ENCODE data around the gene RTL10.
A peak's percentile ranks its signal among the peaks of the same experiment; 100 is the strongest.

Gene RTL10

GRCh38 chr22:19888131-19888746 is 33.6 kb upstream of the RTL10 start:
- no peak for DNase-seq (ENCODE audit: low spot score)

DNA sequence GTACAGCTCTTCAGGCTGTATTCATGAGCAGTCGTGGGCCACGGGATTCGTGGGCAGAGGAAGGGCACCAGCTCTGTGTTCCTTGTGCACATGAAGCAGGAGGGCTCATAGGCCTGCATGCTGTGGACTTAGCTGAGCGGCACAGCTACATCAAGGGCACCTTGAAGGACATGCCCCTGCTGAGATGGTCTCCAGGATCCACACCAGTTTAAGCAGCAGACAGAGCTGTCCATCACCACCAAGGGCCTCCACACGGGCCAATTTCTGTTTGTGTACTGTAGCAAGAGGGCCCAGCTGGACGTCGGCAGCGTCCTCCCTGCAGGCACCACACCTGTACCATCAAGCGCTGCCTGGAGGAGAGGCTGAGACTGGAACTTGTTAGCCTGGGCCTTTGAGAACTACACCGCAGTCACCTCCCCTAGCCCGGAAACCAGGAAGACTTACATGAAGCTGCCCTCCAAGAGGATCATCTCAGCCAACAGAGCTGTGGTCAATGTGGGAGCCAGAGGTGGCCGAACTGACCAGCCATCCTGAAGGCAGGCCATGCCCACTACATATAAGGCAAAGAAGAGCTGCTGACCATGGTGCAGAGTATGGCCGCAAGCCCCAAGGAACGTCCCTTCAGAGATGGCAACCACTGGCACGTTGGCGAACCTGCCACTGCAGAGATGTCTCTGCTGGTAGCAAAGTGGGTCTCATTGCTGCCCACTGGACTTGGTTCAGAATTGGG is 32.7 kb upstream of the RTL10 start:
- DNase-seq (ENCODE audit: low spot score), result no peak

DNA sequence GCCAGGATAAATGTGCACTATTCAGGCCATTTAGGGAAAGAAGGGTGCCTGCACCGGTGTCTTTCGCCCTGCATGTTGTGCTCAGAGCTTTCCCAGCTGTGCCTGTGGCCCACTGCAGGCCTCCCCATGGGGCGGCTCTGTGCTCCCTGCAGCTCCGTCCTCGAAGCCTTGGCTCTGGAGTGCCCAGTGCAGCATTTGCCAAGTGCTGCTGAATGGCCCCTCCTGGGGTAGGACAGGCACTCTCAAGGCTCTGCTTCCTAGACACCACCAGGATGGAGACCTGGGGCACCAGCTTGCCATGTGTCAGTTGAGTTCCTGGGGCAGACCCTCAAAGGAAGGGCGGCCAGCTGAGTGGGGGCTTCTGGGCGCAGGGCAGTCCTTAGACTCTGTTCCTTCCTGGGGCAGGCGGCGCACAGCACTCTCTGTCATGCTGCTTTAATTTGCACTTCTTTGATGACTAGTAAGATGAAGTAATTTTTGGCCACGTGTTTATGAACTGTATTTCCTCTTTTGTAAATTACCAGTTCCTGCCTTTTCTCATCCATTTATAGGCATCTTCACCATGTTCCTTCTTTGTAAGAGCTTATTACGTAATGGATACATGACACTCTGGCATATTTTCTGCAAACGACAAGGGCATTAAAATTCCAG is 32.1 kb upstream of the RTL10 start:
- DNase-seq (ENCODE audit: low spot score), result no peak

DNA sequence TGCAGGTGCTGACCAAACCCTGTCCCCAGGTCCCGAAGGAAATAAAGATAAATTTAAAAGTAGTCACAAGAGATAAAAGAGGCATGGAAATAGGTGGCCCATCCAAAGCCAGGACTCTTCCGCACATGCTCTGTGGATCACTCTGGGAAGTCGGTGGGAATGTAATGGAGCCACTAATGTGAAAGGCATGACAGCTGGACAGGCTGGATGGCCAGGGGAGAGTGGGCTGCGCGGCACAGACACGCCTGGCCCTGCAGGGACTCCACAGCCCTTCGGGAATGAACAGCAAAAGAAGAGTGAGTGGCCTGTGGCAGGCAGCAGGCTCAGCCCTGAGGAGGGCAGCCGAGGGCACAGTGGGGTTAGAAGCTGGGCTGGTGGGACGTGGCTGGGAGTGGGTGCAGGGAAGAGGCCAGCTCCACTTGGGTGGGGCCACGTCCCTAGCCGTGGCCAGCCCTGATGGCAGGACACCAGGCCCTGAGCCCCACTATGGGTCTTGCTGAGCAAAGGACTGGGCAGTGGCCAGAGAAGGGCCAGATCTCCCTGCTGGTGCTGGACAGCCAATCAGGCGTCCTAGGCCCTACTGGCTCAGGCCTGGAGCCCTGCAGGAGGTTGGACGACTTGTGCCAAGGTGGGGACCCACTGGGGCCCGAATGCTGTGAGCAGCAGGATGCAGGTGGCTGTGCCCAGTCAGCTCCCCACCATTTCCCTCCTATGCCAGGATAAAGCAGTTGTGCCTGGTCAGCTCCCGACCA is 31.3 kb upstream of the RTL10 start:
- DNase-seq (ENCODE audit: low spot score), result no peak

- DNase-seq (ENCODE audit: low spot score), result no peak
These were observed 30.5 kb upstream of the RTL10 start for GRCh38 chr22:19884954-19885751.

DNA sequence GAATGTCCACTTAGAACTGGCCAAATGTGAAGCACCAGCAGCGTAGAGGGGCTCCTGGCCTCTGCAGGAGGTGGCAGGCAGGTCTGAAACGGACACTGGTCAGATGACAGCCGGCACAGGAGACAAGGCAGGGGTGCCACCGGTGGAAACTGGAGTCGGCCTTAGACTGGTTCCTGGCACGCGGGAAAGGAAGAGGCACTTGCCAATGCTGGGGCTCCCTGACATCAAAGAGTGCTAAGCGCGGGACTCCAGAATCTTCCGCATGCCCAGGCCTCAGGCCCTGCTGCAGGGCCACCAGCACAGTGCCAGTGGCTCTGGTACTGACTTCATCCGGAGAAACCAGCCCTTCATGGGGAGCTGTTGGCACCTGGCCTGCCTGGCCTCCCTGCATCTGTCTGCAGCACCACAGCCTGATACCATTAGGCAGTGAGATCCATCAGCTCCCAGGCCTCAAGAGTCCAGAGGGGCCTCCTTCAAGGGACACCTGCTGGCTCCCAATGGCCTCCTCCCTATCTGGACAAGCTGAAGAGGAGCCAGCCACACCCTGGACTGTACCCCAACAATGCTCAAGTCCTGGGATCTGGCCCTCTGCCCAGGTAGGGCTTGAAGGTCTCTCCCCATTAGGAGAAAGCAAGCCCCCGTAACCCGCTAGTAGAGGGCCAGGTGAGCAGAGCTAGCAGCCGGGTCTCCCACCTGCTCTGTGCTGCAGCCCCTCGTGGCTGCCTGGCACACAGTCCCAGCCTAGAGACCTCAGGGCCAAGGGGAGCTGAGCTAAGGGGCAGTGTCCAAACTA is 29.7 kb upstream of the RTL10 start:
- peak; percentile 48 for DNase-seq (ENCODE audit: low spot score)

DNA sequence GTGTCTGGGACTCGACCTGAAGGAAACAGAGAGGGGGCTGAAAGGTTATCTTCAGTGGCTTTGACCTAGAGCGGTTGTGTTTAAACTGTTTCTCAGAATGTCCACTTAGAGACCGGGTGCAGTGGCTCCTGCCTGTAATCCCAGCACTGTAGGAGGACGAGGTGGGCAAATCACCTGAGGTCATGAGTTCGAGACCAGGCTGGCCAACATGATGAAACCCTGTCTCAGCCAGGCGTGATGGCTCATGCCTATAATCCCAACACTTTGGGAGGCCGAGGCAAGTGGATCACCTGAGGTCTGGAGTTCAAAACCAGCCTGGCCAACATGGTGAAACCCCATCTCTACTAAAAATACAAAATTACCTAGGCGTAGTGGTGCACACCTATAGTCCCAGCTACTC is 28.8 kb upstream of the RTL10 start:
- peak; percentile 47 for DNase-seq (ENCODE audit: low spot score)

GRCh38 chr22:19882446-19883381 is 28.0 kb upstream of the RTL10 start:
- peak; percentile 61 for DNase-seq (ENCODE audit: low spot score)

GRCh38 chr22:19880786-19881569 is 26.3 kb upstream of the RTL10 start:
- DNase-seq (ENCODE audit: low spot score), result peak; percentile 83

- DNase-seq (ENCODE audit: low spot score), result peak; percentile 62
These were observed 25.5 kb upstream of the RTL10 start for GRCh38 chr22:19879992-19880785.

- peak; percentile 58 for DNase-seq (ENCODE audit: low spot score)
These were observed 24.9 kb upstream of the RTL10 start for GRCh38 chr22:19879643-19879991.

DNA sequence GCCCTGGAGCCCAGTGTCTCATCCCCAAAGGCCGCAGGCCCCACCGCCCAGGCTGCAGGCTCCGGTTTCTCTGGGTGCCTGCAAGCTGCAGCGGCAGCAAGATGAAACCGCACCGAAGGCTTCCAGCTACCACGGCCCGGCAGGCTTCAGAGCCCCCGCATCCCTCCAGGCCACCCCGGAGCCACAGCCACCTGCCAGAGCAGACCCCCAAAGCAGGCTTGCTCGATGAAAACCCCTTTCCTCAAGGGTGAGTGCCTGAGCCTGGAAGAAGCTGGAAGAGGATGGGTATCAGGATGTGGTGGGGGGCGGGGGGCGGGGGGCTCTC is 24.5 kb upstream of the RTL10 start:
- DNase-seq (ENCODE audit: low spot score), result no peak

DNA sequence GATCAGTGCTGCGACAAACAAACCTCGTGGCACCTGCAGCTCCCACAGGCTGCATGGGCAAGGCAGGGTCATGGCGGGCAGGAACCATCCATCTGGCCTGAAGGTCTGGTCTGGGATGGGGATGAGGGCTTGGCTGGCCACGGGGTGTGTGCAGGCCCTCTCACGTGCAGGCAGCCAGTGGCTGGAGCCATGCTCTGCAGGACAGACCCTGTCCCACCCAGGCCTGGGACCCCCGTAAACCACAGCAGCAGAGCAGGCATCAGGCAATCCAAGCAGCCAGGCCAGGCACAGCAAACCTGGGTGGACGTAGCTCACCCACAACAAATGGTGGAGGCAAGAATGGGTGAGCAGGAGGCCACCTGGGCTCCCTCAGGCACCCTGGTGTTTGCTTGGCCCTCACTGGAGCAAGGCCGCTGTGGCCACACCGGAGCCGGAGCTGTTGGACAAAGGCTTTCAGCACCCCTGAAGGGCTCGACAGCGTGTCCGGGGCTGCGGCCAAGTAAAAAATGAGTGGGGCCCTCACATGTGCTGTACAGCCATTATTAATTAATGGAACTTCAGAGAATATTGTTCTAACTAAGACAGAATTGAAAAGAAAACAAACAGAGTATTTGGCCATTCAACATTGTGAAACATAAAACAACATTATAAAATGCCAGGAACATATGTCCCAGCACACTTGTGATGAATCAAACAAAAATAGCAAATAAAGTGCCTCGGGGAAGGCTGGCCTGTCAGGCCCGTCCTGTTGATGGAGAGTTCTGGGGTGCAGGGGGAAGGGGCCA is 24.0 kb upstream of the RTL10 start:
- no peak for DNase-seq (ENCODE audit: low spot score)

- DNase-seq (ENCODE audit: low spot score), result peak; percentile 59
These were observed 23.1 kb upstream of the RTL10 start for GRCh38 chr22:19877626-19878339.

DNA sequence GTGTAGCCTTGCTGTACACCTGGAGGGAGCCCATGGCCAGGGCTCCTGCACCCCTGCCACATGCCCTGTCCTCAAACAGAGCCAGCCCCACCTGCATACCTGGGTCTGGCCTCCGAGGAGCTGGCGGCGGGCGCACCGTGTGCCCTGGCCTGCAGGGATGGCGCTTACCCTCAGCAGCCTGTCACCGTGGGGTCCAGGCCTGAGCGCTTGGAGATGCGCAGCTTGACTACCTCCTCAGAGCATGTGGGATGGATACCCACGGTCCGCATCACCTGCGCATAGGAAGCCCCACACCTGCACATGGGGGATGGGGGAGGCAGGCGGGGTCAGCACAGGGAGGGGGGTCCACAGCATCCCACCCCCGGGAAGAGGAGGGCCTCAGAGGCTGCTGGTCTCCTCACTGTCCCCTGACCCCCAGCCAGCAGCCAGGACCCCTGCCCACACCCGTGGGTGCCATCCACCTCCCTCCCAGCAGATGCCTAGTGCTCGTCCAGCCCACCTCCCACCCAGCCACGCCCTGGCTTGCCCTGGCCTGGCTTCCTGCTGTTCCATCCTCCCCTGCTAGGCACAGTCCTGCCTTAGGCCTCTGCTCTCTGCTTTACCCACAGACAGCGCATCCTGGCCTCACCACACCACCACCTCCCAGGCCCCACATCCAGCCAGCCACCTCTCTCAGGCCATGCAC is 22.4 kb upstream of the RTL10 start:
- no peak for DNase-seq (ENCODE audit: low spot score)

DNA sequence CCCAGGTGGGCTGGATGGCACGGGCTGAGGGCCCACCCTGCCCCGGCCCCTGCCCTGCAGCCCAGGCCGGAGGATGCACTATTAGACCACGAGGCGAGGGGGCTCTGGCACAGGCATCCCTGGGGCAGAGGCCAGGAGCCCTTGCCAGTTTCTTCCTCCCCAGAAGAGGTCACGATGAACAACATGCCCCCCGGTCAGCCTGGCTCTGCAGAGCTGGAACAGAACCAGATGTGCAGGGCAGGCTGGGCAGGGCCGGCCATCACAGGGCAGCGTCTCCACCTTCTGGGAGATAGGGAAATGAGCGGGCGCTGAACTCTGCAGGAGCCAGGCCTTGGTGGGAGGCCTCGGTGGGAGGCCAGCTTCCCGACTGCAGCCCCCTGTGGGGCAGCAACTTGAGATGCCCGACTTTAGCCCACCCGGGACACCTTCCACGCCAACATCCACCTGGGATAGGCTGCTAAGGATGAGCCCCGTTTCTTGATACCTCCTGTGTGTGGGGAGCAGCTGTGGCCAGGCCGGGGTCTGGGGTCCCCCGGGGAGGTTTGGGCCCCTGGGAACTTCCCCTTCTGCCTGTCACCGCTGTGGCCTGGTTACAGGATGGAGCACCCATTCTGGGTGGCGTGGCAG is 21.8 kb upstream of the RTL10 start:
- no peak for DNase-seq (ENCODE audit: low spot score)

All from left forelimb (tissue), 1 donor.